Cardiac atrium fibroblast (primary cell): Measurements from ENCODE around the gene MORF4L2. TPM values are rescaled to one million over a fixed set of nuclear protein-coding genes. Genes with fewer than 3 reads are reported as not detected.

Source experiments
- total RNA-seq: library from RNA; depleted of rRNA; stranded (reverse); fragments of >200 nt; gene quantifications from 2 replicates; pipeline ENCODE4 v1.2.3, GENCODE V29; 2015

MORF4L2 gene, protein sequence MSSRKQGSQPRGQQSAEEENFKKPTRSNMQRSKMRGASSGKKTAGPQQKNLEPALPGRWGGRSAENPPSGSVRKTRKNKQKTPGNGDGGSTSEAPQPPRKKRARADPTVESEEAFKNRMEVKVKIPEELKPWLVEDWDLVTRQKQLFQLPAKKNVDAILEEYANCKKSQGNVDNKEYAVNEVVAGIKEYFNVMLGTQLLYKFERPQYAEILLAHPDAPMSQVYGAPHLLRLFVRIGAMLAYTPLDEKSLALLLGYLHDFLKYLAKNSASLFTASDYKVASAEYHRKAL
- total RNA-seq = 798 and 931 TPM in 2 replicates

DNA sequence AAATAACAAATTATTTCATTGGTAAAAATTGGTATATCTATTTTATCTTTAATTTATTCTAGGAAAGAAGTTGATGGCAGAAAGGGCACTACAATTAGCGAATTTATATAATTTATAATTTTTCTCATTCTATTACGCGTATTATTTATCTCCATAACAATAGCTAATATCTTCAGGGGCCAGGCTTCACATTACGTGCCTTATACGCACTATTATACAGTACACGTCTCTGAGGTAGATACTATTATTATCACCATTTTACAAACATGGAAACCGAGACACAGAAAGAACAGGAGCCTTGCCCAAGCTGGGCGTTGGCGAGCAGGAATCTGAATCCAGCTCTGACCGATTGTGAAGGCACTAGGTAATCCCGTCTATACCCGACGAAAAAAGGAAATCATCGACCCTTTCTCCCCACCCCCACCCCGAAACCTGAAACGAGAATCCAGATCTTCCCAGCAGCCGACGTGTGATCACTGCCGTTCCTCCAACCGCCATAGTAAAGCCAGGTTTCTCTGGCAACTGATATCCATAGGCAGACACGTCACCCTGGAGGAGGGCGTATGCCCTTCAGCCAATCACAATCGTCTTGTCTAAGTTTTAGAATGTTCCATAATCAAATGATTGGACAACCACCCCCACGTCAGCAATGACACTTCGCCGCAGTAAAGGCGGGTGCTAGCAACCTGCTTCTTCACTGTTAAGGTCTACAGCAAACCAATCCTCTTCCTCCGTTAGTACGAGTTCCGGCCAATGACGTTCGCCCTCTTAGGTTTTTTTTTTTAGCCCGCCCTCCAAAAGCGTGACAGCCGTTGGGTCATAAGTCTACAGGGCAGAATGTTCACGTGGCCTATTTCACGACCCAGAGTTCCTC is at the start of gene MORF4L2:
TSS of gene MORF4L2 (minus strand) at position 501 of the 874 bp plus-strand sequence. CDS start 9,672 bp downstream, outside the sequence.

DNA sequence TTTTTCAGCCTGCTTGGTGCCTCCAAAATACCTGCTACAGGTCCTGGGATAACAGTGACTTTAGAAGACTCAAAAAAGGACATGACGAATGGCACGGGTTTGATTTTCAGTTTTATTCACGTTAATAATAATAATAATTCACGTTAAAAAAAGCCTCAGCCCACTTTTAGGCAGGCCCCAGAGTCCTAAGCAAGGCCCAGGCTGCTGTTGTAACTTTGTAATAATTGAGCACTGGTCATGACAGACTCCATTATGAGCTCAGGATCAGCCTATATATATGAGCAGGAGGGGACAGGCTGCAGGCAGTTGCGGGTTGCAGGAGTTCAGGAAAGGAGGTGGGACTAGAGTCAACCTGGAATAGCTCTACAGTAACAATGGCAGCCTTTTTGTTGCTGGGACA is 24.1 kb upstream of the MORF4L2 start, which contains the start of gene TMEM31:
TSS of gene TMEM31 (plus strand) at position 301 of the 400 bp plus-strand sequence. CDS start 1,350 bp downstream, outside the sequence.

DNA sequence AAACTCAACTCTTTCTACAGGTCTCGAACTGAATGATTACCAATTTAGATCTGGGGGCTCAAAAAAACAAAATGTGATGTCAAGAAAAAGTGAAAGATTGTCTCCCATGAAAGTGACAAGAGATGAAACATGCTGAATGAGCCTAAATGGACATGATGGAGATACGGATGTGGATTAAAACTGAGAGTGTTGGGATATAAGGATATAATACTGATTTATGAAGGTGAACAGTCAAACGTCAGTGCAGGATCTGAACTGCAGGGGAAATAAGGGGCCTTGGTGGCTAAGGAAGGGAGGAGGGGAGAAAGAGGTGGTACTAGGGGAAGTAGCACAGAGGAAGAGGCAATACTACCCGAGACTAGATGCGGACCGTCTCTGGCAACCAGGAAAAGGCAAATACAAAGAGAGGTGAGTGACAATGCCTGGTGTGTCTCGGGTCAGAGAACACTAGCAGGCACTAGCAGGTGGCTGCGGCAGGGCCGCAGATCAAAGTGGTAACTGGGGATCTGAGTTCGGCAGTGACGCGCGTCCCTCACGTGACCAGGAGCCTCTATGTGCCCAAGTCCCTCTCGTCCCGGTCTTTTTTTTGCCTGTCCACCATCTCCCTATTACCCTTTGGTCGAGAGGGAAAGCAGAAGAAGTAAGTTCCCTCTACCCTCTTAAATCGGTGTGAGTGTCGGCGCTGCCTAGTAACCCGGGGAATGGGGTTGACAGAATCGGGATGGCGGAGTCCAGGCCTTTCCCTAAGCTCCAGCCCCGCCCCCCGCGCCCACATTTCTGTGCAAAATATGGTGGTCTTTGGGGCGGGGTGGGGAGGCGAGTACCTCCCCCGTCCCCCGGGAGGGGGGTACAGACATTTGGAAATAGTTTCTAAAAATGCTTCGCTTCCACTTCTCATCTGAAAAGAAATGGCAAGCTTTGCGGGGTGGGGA is 57.8 kb downstream of the MORF4L2 start, which contains the start of gene TCEAL1:
TSS of gene TCEAL1 (plus strand) at position 590 of the 932 bp plus-strand sequence. CDS start 942 bp downstream, outside the sequence.

Other genes with a start within 250 kb of the MORF4L2 start
- 0.16 and 0.90 TPM in 2 replicates for gene RAB40A, start 167.2 kb downstream of the MORF4L2 start, total RNA-seq
- gene TCEAL4, start 101.2 kb downstream of the MORF4L2 start, total RNA-seq = 148 and 255 TPM in 2 replicates
- gene TCEAL3, start 78.7 kb downstream of the MORF4L2 start, total RNA-seq = 47.5 and 49.9 TPM in 2 replicates
- gene TCEAL1, start 57.7 kb downstream of the MORF4L2 start, total RNA-seq = 47.7 and 54.4 TPM in 2 replicates
- gene TMEM31, start 24.2 kb upstream of the MORF4L2 start, total RNA-seq = 2.8 TPM in 1 of 2 replicates, not detected in the other
- gene PLP1, start 90.1 kb upstream of the MORF4L2 start, total RNA-seq = 1.9 and 7.6 TPM in 2 replicates
- 0.36 and 2.4 TPM in 2 replicates for gene RAB9B, start 145.6 kb upstream of the MORF4L2 start, total RNA-seq